NOMO-1 (cell line): ENCODE measurements around the gene HS1BP3.

ENCODE experiments used
- DNase-seq, 2 experiments: peaks; one replicate each; lab custom pipeline; 2025; ENCODE audit not compliant: unreplicated experiment in 2 of 2; lab: John Stamatoyannopoulos, UW

The HS1BP3 gene

GRCh38 chr2:20675701-20676352 is 24.9 kb upstream of the HS1BP3 start:
- peak in 1 of 2 experiments; percentile 4 for DNase-seq

GRCh38 chr2:20674974-20675679 is 24.2 kb upstream of the HS1BP3 start:
- DNase-seq = no peak

- DNase-seq = no peak
Measured at GRCh38 chr2:20674309-20674965, 23.5 kb upstream of the HS1BP3 start.

- DNase-seq = no peak
Measured at GRCh38 chr2:20673686-20674308, 22.9 kb upstream of the HS1BP3 start.

GRCh38 chr2:20672201-20672951 is 21.5 kb upstream of the HS1BP3 start:
- no peak for DNase-seq

- no peak for DNase-seq
Measured at GRCh38 chr2:20671736-20672080, 20.8 kb upstream of the HS1BP3 start.

GRCh38 chr2:20671036-20671735 is 20.3 kb upstream of the HS1BP3 start:
- DNase-seq = no peak

- DNase-seq = no peak
Measured at GRCh38 chr2:20670315-20671035, 19.6 kb upstream of the HS1BP3 start.

- DNase-seq = no peak
Measured at GRCh38 chr2:20669562-20670314, 18.8 kb upstream of the HS1BP3 start.

GRCh38 chr2:20668871-20669475 is 18.1 kb upstream of the HS1BP3 start:
- no peak for DNase-seq

- DNase-seq = no peak
Measured at GRCh38 chr2:20668451-20668850, 17.6 kb upstream of the HS1BP3 start.

- DNase-seq = no peak
Measured at GRCh38 chr2:20667531-20668401, 16.9 kb upstream of the HS1BP3 start.

- DNase-seq = no peak
Measured at GRCh38 chr2:20667151-20667530, 16.2 kb upstream of the HS1BP3 start.

GRCh38 chr2:20666304-20667150 is 15.6 kb upstream of the HS1BP3 start, which contains the start of gene GDF7:
Gene GDF7 (plus strand): TSS chr2:20667144. CDS start chr2:20667240, 96 bp downstream.
- peak in 1 of 2 experiments; percentile 11 for DNase-seq

GRCh38 chr2:20666005-20666303 is 15.1 kb upstream of the HS1BP3 start:
- DNase-seq = no peak

- DNase-seq = no peak
Measured at GRCh38 chr2:20665243-20666004, 14.5 kb upstream of the HS1BP3 start.
